Activated gamma-delta T cell treated with Interleukin-2 at 50 U/mL for 16 hours (primary cell): ENCODE results near the gene GRID2.

Experiments used
- DNase-seq: peaks from one replicate; pipeline ENCODE4 v3.0.0-alpha.2; 2020

GRID2 gene

GRCh38 chr4:92988301-92988700 is 684.5 kb downstream of the GRID2 start:
- DNase-seq = no peak

GRCh38 chr4:92992758-92993157 is 689.0 kb downstream of the GRID2 start:
- DNase-seq = no peak

- DNase-seq = no peak
Observed at GRCh38 chr4:92994727-92995126, 691.0 kb downstream of the GRID2 start.

- no peak for DNase-seq
Observed at GRCh38 chr4:92996533-92996932, 692.8 kb downstream of the GRID2 start.

GRCh38 chr4:93000910-93001309 is 697.1 kb downstream of the GRID2 start:
- no peak for DNase-seq

- DNase-seq = no peak
Observed at GRCh38 chr4:93002240-93002639, 698.5 kb downstream of the GRID2 start.

GRCh38 chr4:93016350-93016749 is 712.6 kb downstream of the GRID2 start:
- no peak for DNase-seq

- DNase-seq = no peak
Observed at GRCh38 chr4:93018243-93018642, 714.5 kb downstream of the GRID2 start.

- no peak for DNase-seq
Observed at GRCh38 chr4:93018806-93019205, 715.0 kb downstream of the GRID2 start.

GRCh38 chr4:93029769-93030168 is 726.0 kb downstream of the GRID2 start:
- no peak for DNase-seq

- DNase-seq = no peak
Observed at GRCh38 chr4:93030670-93031069, 726.9 kb downstream of the GRID2 start.

- DNase-seq = no peak
Observed at GRCh38 chr4:93031431-93032098, 727.8 kb downstream of the GRID2 start.

- no peak for DNase-seq
Observed at GRCh38 chr4:93042746-93043145, 739.0 kb downstream of the GRID2 start.

- DNase-seq = no peak
Observed at GRCh38 chr4:93053140-93053539, 749.4 kb downstream of the GRID2 start.

GRCh38 chr4:93061826-93062225 is 758.1 kb downstream of the GRID2 start:
- no peak for DNase-seq

GRCh38 chr4:93063325-93063724 is 759.6 kb downstream of the GRID2 start:
- no peak for DNase-seq

GRCh38 chr4:93065790-93066189 is 762.0 kb downstream of the GRID2 start:
- no peak for DNase-seq

- no peak for DNase-seq
Observed at GRCh38 chr4:93066749-93067148, 763.0 kb downstream of the GRID2 start.

- no peak for DNase-seq
Observed at GRCh38 chr4:93072292-93072691, 768.5 kb downstream of the GRID2 start.

- no peak for DNase-seq
Observed at GRCh38 chr4:93080316-93080715, 776.5 kb downstream of the GRID2 start.

GRCh38 chr4:93084599-93085305 is 781.0 kb downstream of the GRID2 start:
- no peak for DNase-seq

GRCh38 chr4:93086356-93086755 is 782.6 kb downstream of the GRID2 start:
- DNase-seq = no peak

GRCh38 chr4:93092765-93093164 is 789.0 kb downstream of the GRID2 start:
- DNase-seq = no peak

GRCh38 chr4:93103042-93103441 is 799.3 kb downstream of the GRID2 start:
- no peak for DNase-seq

- no peak for DNase-seq
Observed at GRCh38 chr4:93116624-93117023, 812.9 kb downstream of the GRID2 start.
